Heart left ventricle (tissue), 13 donors: ENCODE results near the gene CDK6.

Experiments used
- CTCF ChIP-seq, 12 donors: fragments of 200-600 bp; sonication (generic) in 4 of 12; IDR thresholded peaks; one replicate each; pipeline versions ENCODE4 v1.5.0 to v1.8.0; 2018 to 2022; ENCODE audit warnings: antibody characterized with exemption in 12 of 12, mild to moderate bottlenecking in 5 of 12
- POLR2A ChIP-seq, 2 donors: fragments of 450-650 bp; IDR thresholded peaks; one replicate each; pipeline ENCODE4 v1.6.1; 2017; ENCODE audit warnings: antibody characterized with exemption in 2 of 2, mild to moderate bottlenecking in 2 of 2, moderate library complexity in 2 of 2
- donor health status: ischemic (EF 13 %, LVEDD 7.1; RV severe dilation, severe dysfunction).
- donor health status: DM: no; HTN: yes; CAD: no.
- donor health status: DM: no; HTN: no; CAD: no.
- donor health status: ischemic (EF 25% LVEDD 6.9; RV normal size, moderate dysfunction).
- donor health status: ischemic (EF 25% LVEDD 5.7; RV mildly dilated, moderate dysfunction).
- donor health status: ischemic (EF 35%, LVEDD 5.7; RV mildly dilated, moderate dysfunction).
- donor health status: nonischemic (EF 11% LVEDD 7.7; RV severe dilation, severe dysfunction).
- donor health status: DM: yes; HTN: yes; CAD: no.
- donor health status: PGD.
- donor health status: ischemic (EF 29% LVEDD 5.4; RV normal size, mild dysfunction).
- donor health status: nonischemic (EF 23%, LVEDD 6.1; RV moderate dilation, normal function).

DNA sequence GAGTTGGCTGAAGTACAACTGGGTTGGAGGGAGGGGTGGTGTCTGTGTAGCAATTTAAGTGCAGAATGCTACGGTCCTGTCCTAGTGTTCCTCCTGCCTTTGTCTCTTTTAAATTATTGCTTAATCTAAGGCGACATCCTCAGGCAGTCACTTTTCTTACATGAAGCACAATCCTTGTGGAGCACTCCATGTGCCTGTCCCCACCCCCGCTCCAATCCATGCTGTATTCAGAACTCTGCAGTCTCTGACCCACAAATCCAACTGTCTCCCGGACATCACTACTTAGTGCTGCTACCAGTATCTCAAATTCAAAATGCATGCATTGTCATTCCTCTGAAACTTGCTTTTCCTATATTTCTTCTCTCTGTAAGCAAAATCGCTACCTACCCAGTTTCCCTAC, 154.7 kb downstream of the CDK6 start:
- no peak for TF ChIP-seq CTCF (IDR thresholded peaks at IDR 0.05)
- TF ChIP-seq POLR2A (IDR thresholded peaks at IDR 0.05), result no peak
